Measurements from ENCODE around the gene TMEM143.

The TMEM143 gene

DNA sequence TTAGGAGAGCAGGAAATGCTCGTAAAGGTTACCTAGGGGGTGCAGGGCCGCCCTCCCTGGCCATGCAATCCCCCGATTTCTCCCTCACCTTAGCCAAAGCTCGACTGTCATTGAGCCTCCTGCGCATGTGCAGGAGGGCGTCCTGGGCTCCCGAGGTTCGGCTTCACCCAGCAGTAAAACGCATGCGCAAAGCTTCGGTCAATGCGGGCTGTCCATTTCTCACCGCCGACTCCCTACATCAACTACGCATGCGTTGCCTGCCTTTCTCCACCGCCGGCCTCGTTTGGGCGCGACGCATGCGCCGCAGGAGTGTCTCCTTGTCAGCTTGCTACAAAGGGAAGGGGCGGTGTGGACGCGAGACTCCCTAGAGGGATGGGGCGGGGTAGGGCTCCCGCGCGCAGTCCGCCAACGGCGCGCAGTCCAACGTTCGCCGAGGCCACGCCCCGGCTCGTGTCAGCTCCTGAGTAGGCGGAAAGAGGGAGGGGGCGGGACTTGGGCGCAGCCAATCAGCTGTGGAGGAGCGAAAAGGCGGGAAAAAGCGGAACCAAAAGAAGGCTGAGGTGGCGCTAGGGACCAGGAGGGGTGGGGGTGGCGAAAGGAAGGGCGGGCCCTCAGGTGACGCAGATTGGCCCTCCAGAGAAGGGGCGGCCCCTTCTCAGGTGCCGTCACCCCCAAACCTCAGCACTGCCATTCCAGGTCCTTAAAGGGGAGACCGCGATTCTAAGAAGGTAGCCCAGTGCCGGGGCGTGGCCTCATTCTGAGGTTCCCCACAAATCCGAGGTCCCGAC, at the start of gene TMEM143, which contains the start of gene SYNGR4:
TMEM143 (minus strand) TSS at position 131 of the 788 bp plus-strand sequence; CDS start at position 111, 20 bp downstream.
SYNGR4 (plus strand) TSS at position 558 of the 788 bp plus-strand sequence. CDS start 1,476 bp downstream, outside the sequence.
- peak; percentile 90 for DNase-seq (ENCODE audit: insufficient read length, low spot score)
- FAIRE-seq, result peak; percentile 61
- TF ChIP-seq, protein P1, sequence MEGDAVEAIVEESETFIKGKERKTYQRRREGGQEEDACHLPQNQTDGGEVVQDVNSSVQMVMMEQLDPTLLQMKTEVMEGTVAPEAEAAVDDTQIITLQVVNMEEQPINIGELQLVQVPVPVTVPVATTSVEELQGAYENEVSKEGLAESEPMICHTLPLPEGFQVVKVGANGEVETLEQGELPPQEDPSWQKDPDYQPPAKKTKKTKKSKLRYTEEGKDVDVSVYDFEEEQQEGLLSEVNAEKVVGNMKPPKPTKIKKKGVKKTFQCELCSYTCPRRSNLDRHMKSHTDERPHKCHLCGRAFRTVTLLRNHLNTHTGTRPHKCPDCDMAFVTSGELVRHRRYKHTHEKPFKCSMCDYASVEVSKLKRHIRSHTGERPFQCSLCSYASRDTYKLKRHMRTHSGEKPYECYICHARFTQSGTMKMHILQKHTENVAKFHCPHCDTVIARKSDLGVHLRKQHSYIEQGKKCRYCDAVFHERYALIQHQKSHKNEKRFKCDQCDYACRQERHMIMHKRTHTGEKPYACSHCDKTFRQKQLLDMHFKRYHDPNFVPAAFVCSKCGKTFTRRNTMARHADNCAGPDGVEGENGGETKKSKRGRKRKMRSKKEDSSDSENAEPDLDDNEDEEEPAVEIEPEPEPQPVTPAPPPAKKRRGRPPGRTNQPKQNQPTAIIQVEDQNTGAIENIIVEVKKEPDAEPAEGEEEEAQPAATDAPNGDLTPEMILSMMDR (IDR thresholded peaks at IDR 0.05; ENCODE audit: insufficient read depth, missing control alignments), result no peak

DNA sequence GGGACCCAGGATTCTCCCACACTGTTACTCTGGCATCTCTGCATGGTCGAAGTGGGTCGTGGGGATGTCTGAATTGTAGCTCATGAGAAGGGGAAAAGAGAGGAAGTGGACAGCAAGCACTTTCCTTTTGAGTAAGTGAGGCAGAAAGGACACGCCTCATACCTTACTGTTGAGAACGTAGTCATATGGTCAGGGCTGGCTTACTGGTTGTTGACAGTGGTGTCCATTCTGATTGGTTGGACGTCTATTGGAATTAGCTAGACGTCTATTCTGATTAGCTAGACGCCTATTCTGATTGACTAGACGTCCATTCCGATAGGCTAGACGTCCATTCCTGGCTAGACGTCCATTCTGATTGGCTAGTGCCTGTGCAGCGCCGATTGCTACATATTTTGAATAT, 42.1 kb upstream of the TMEM143 start:
- TF ChIP-seq, protein P1 (IDR thresholded peaks at IDR 0.05; ENCODE audit: insufficient read depth, missing control alignments), result no peak
- FAIRE-seq (no peak), DNase-seq (ENCODE audit: insufficient read length, low spot score) (no peak)

DNA sequence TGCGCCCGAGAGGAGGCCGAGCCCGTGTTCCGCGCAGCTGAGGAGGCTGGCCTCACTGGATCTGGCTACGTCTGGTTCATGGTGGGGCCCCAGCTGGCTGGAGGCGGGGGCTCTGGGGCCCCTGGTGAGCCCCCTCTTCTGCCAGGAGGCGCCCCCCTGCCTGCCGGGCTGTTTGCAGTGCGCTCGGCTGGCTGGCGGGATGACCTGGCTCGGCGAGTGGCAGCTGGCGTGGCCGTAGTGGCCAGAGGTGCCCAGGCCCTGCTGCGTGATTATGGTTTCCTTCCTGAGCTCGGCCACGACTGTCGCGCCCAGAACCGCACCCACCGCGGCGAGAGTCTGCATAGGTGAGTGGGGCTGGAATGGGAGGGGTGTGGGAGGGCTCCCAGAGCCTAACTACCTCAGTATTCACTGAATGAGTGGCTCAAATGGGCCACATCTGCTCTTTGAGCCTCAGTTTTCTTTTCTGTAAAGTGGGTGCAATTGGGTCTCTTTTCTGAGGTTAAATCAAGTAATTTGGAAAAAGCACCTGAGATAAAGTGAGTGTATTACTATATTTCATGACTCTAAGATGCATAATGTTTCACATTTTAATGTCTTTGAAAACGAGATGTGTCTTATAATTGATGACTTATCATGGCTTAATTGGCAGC, 41.4 kb upstream of the TMEM143 start:
- DNase-seq (ENCODE audit: insufficient read length, low spot score) (no peak), FAIRE-seq (no peak)
- TF ChIP-seq, protein P1 (IDR thresholded peaks at IDR 0.05; ENCODE audit: insufficient read depth, missing control alignments), result no peak

- FAIRE-seq (no peak), DNase-seq (ENCODE audit: insufficient read length, low spot score) (peak; percentile 81)
- TF ChIP-seq, protein P1 (IDR thresholded peaks at IDR 0.05; ENCODE audit: insufficient read depth, missing control alignments), result no peak
Observed at GRCh38 chr19:48403606-48404005, 39.9 kb upstream of the TMEM143 start.

- DNase-seq (ENCODE audit: insufficient read length, low spot score), result no peak
- TF ChIP-seq, protein P1 (IDR thresholded peaks at IDR 0.05; ENCODE audit: insufficient read depth, missing control alignments), result no peak
- FAIRE-seq, result no peak
Observed at GRCh38 chr19:48401287-48401686, 37.5 kb upstream of the TMEM143 start.

DNA sequence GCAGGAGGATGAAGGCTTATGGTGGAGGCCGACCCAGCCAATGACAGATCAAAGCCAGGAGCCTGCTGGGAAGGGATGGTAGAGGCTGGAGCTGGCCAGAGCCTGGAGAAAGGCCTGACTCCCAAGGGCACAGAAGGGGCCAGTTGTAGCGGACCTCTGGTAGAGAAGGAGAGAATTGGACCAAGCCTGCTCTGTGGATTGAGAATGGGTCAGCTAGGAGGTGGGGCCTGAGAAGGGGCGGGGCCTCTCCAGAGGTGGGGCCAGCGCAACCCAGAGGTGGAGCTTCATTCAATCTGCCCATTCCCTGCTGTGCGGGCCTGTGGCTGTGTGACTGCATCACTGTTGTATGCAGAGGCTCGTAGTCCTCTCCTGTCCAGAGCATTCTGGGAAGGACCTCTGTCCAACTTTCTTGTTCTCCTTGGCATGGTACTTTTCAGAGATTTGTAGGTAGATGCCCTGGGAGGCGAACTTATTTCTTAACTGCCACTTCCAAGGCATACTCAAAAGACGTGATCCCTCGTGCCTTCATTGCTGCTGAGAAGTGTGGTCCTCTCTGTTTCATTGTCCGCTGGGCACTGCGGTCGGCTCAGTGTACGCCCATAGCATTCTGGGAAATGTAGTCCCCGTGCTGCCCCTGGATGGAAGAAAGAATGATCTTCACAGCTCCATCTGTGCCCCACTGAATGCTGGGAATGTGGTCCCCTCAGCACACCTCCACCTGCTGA, 36.4 kb upstream of the TMEM143 start:
- DNase-seq (ENCODE audit: insufficient read length, low spot score), result no peak

More for the DNA sequence above, 36.4 kb upstream of the TMEM143 start:
- no peak for FAIRE-seq
- TF ChIP-seq, protein P1 (IDR thresholded peaks at IDR 0.05; ENCODE audit: insufficient read depth, missing control alignments), result no peak

Data from D721Med (cell line).